ENCODE measurements around the gene VIT.

DNA sequence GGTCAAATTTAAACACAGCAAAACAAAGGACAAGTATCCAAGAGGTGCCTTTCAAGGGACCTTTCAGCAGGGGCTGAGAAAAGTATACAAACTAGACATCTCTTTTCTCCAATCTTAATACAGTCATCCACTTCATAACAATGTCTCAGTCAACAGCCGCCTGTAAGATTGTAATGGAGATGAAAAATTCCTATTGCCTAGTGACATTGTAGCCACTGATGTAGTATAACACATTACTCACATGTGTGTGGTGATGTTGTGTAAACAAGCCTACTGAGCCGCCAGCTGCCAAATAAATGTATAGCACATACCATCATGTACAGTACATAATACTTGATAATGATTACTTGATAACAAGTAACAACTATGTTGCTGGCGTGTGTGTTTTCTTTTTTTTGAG, 31.0 kb downstream of the VIT start:
- TF ChIP-seq CTCF (IDR thresholded peaks at IDR 0.05): no peak
- TF ChIP-seq POLR2A (IDR thresholded peaks at IDR 0.05): no peak
- TF ChIP-seq POLR2AphosphoS5 (IDR thresholded peaks at IDR 0.05): no peak
- TF ChIP-seq EP300 (IDR thresholded peaks at IDR 0.05): no peak
